22Rv1 (cell line): ENCODE results near the gene ERAP2.

Experiments
- ZFX ChIP-seq: fragments of 450-650 bp; IDR thresholded peaks from 2 replicates; pipeline ENCODE4 v1.6.1; 2017; ENCODE audit warnings: antibody characterized with exemption, borderline replicate concordance
- TF ChIP-seq, protein P1 (sequence below): fragments of 450-650 bp; IDR thresholded peaks from 2 replicates; pipeline ENCODE4 v1.5.1; 2017; ENCODE audit warnings: mild to moderate bottlenecking

DNA sequence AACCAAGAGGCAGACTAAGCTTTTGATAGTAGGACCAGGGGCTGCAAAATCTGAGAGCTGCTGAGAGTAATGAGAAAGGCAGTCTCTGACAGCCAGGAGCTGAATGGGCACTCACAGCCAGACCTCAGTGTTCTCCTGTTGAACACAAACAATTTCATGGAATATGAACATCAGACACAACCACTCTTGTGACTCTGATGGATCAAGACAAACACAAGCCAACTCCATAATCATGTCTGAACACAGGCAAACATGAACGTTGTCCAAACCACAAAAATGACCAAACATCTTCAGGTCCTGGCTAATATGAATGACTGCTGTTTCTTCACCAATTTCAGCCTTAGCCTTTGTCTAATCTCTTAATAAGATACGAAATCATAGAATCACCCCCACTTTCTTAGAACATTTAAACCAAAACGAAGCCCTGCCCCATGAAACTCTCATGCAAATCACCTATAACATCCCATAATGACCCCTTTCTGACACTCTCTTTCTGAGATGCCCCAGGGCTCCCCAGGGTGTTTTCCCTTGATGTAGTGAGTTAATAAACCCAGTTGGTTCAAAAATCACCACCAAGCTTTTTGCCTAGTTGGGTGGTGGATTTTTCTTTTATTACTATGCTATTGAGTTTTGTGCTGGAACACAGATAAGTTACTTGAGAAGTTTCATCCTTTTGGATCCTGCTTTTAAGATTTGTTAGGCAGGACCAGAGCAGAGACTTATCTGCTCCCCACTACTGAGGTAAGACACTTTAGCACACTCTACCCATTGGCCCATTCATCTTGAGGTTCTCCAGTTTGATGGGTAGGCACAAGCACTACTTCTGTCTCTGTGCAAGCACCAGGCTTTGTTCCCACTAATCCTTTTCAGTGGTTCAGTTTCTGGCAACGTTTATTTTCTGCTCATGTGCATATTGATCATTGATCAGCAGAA is 5.9 kb upstream of the ERAP2 start:
- TF ChIP-seq, protein P1, sequence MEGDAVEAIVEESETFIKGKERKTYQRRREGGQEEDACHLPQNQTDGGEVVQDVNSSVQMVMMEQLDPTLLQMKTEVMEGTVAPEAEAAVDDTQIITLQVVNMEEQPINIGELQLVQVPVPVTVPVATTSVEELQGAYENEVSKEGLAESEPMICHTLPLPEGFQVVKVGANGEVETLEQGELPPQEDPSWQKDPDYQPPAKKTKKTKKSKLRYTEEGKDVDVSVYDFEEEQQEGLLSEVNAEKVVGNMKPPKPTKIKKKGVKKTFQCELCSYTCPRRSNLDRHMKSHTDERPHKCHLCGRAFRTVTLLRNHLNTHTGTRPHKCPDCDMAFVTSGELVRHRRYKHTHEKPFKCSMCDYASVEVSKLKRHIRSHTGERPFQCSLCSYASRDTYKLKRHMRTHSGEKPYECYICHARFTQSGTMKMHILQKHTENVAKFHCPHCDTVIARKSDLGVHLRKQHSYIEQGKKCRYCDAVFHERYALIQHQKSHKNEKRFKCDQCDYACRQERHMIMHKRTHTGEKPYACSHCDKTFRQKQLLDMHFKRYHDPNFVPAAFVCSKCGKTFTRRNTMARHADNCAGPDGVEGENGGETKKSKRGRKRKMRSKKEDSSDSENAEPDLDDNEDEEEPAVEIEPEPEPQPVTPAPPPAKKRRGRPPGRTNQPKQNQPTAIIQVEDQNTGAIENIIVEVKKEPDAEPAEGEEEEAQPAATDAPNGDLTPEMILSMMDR: no peak
- no peak for TF ChIP-seq ZFX
